Mucosa of stomach (tissue), 1 donor: Measurements from ENCODE around the gene FHIT.

ENCODE experiments used
- H3K27me3 ChIP-seq: one replicate; pipeline ENCODE4 v1.7.0; 2013; ENCODE audit warnings: mild to moderate bottlenecking, low read length; ENCODE audit not compliant: control insufficient read depth, insufficient read depth
- H3K36me3 ChIP-seq: one replicate; pipeline ENCODE4 v1.7.0; 2013; ENCODE audit warnings: low read length; ENCODE audit not compliant: control insufficient read depth, insufficient read depth
- H3K4me1 ChIP-seq: one replicate; pipeline ENCODE4 v1.7.0; 2013; ENCODE audit warnings: mild to moderate bottlenecking, low read length; ENCODE audit not compliant: control insufficient read depth, insufficient read depth
- H3K4me3 ChIP-seq: one replicate; pipeline ENCODE4 v1.7.0; 2013; ENCODE audit warnings: low read length
- H3K9ac ChIP-seq: one replicate; pipeline ENCODE4 v1.7.0; 2013; ENCODE audit warnings: mild to moderate bottlenecking, low read length, moderate library complexity
- H3K9me3 ChIP-seq: one replicate; pipeline ENCODE4 v1.7.0; 2013; ENCODE audit warnings: mild to moderate bottlenecking, low read length, moderate library complexity; ENCODE audit not compliant: control insufficient read depth
- donor health status: Pancreatic carcinoma.

FHIT gene

GRCh38 chr3:59865351-59865750, 1385.9 kb downstream of the FHIT start:
- Histone ChIP-seq H3K4me3 (no peak overlapping the region), H3K4me1 (no peaks in the 10 kb centered on the region), H3K36me3 (no peaks in the 10 kb centered on the region), H3K9ac (no peak overlapping the region), H3K27me3 (no peaks in the 10 kb centered on the region), H3K9me3 (no peaks in the 10 kb centered on the region)

DNA sequence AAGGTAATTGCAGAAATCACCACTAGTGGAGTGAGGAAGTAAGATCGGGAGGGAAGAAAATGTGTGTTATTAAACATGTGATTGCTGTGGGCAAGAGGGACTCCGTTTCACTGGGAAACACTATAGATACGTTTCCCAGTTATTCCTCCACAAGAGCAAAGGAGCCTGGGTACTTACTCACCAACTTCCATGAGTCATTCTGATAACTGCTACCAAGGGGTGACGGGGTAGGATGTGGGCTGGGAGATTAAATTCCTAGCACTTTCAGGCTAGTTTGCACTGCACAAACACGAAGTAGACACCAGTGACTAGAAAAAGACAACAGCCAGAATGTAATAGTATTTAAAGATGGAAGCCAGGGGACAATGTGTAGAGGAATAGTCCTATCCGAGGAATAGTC, 1388.6 kb downstream of the FHIT start:
- Histone ChIP-seq H3K9me3 (no peaks in the 10 kb centered on the region), H3K9ac (no peak overlapping the region), H3K4me3 (no peak overlapping the region), H3K36me3 (no peaks in the 10 kb centered on the region), H3K4me1 (peaks cover 3% of the 10 kb centered on the region), H3K27me3 (no peaks in the 10 kb centered on the region)

DNA sequence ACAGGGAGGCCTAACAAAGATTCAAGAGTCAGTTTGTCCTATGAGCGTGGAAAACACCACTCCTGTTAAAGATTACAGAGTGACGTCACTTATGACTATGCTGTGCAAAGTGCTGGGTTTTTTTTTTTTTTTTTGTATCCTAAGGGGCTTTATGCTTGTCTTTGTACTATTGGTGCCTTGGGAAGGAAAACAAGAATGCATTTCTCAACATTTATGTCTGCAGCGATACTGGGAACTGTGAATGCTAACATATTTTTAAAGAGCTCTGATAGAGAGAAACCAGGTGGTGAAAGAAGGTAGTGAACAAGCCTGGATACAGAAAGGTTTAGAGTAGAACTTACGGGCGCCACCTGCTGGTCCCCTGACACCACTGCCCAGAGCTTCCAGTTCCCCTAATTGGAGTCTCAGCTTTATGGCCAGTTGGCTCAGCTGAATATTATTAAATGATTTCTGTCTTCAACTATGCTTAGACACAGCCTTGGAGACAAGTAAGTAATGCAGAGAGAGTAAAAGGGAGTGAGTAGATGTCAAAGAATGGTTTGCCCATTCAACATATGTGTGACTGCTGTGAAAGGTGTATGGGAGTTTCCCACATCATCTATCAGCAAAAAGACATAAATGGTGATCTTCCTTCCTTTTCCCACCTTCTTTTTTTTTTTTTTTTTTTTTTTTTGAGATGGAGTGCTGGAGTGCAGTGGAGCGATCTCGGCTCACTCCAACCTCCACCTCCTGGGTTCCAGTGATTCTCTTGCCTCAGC, 1393.5 kb downstream of the FHIT start:
- no peaks in the 10 kb centered on the region for H3K27me3 ChIP-seq
- H3K4me3 ChIP-seq, result no peak overlapping the region
- H3K9me3 ChIP-seq, result no peaks in the 10 kb centered on the region
- no peaks in the 10 kb centered on the region for H3K36me3 ChIP-seq
- H3K9ac ChIP-seq, result no peak overlapping the region
- peaks cover 10% of the 10 kb centered on the region for H3K4me1 ChIP-seq

DNA sequence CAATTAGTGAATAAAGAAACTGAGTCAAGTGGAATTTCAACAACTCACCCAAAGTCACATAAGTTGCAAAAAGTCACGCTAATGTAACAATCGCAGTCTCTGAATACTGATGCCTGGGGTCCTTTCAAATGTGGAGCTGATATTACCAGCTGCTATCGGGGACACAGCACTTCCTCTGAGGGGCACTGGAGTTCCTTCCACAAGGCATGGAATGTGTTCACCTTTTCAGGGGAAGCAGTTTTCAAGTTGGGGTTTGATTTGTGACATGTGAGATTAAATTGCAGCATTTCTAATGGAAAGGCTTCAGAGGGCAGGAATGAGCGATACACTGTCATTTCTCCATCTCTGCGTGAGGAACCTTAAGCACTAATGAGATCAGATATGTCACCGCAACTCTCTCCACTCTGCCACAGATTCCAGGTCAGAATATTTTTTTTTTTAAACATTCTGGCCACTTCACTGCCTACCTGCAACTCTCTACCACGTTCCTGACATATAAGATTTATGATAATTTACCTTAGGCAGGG, 1394.3 kb downstream of the FHIT start:
- no peaks in the 10 kb centered on the region for H3K9me3 ChIP-seq
- H3K4me1 ChIP-seq, result peaks cover 10% of the 10 kb centered on the region
- H3K36me3 ChIP-seq, result no peaks in the 10 kb centered on the region
- H3K4me3 ChIP-seq, result no peak overlapping the region
- H3K27me3 ChIP-seq, result no peaks in the 10 kb centered on the region
- no peak overlapping the region for H3K9ac ChIP-seq

GRCh38 chr3:59854061-59854709, 1397.1 kb downstream of the FHIT start:
- no peaks in the 10 kb centered on the region for H3K27me3 ChIP-seq
- H3K9ac ChIP-seq, result no peak overlapping the region
- H3K4me3 ChIP-seq, result no peak overlapping the region
- no peaks in the 10 kb centered on the region for H3K9me3 ChIP-seq
- H3K4me1 ChIP-seq, result peaks cover 10% of the 10 kb centered on the region
- no peaks in the 10 kb centered on the region for H3K36me3 ChIP-seq

- Histone ChIP-seq H3K4me1 (no peaks in the 10 kb centered on the region), H3K4me3 (no peak overlapping the region), H3K9ac (no peak overlapping the region), H3K27me3 (no peaks in the 10 kb centered on the region), H3K9me3 (no peaks in the 10 kb centered on the region), H3K36me3 (no peaks in the 10 kb centered on the region)
Observed at GRCh38 chr3:59850417-59850816, 1400.8 kb downstream of the FHIT start.

- Histone ChIP-seq H3K36me3 (no peaks in the 10 kb centered on the region), H3K9ac (no peak overlapping the region), H3K9me3 (no peaks in the 10 kb centered on the region), H3K4me3 (no peak overlapping the region), H3K4me1 (no peaks in the 10 kb centered on the region), H3K27me3 (no peaks in the 10 kb centered on the region)
Observed at GRCh38 chr3:59845386-59845785, 1405.9 kb downstream of the FHIT start.

GRCh38 chr3:59843821-59844220, 1407.4 kb downstream of the FHIT start:
- H3K4me1 ChIP-seq, result no peaks in the 10 kb centered on the region

GRCh38 chr3:59839810-59840515, 1411.3 kb downstream of the FHIT start:
- H3K4me1 ChIP-seq, result no peaks in the 10 kb centered on the region
- no peaks in the 10 kb centered on the region for H3K27me3 ChIP-seq
- H3K4me3 ChIP-seq, result no peak overlapping the region
- H3K36me3 ChIP-seq, result no peaks in the 10 kb centered on the region
- H3K9ac ChIP-seq, result no peak overlapping the region
- H3K9me3 ChIP-seq, result no peaks in the 10 kb centered on the region

More at GRCh38 chr3:59843821-59844220, 1407.4 kb downstream of the FHIT start:
- no peak overlapping the region for H3K4me3 ChIP-seq
- no peak overlapping the region for H3K9ac ChIP-seq
- no peaks in the 10 kb centered on the region for H3K36me3 ChIP-seq
- no peaks in the 10 kb centered on the region for H3K27me3 ChIP-seq
- no peaks in the 10 kb centered on the region for H3K9me3 ChIP-seq

GRCh38 chr3:59839283-59839682, 1412.0 kb downstream of the FHIT start:
- Histone ChIP-seq H3K27me3 (no peaks in the 10 kb centered on the region), H3K4me3 (no peak overlapping the region)

DNA sequence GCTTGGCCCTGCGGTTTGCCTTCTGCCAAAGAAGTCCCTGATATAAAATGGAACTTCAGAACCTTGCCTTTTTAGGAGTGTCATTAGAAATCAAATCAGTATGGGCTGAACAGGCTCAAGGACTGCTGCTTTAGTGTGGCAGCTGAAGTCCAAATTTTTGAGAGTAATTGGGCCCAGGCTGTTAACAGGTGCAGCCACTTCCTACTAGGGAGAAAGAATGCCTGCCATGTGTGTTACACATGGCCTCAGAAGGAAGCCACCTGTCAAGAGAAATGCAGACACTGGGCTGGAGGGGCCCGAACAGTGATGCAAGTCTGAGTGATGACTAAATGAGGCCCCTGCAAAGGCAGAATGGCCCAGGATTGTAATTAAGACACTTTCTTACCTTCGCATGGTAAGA, 1414.7 kb downstream of the FHIT start:
- Histone ChIP-seq H3K9ac (no peak overlapping the region), H3K4me3 (no peak overlapping the region), H3K4me1 (no peaks in the 10 kb centered on the region), H3K27me3 (no peaks in the 10 kb centered on the region), H3K9me3 (no peaks in the 10 kb centered on the region), H3K36me3 (no peaks in the 10 kb centered on the region)

More at GRCh38 chr3:59839283-59839682, 1412.0 kb downstream of the FHIT start:
- H3K36me3 ChIP-seq, result no peaks in the 10 kb centered on the region
- no peak overlapping the region for H3K9ac ChIP-seq
- H3K4me1 ChIP-seq, result no peaks in the 10 kb centered on the region
- H3K9me3 ChIP-seq, result no peaks in the 10 kb centered on the region

GRCh38 chr3:59832702-59833101, 1418.5 kb downstream of the FHIT start:
- Histone ChIP-seq H3K9me3 (no peaks in the 10 kb centered on the region), H3K4me1 (no peaks in the 10 kb centered on the region)

More at GRCh38 chr3:59832702-59833101, 1418.5 kb downstream of the FHIT start:
- no peaks in the 10 kb centered on the region for H3K36me3 ChIP-seq
- no peak overlapping the region for H3K4me3 ChIP-seq
- no peak overlapping the region for H3K9ac ChIP-seq
- no peaks in the 10 kb centered on the region for H3K27me3 ChIP-seq
